Naive B cell (primary cell): ENCODE data around the gene AGBL5. TPM values are rescaled to one million over a fixed set of nuclear protein-coding genes. Genes with fewer than 3 reads are reported as not detected.

ENCODE experiments used
- ATAC-seq, 2 donors: fragments of 150-1000 bp; cut with Tn5 transposase; 2 replicates each; pipeline ENCODE4 v1.10.0; 2021; ENCODE audit warnings: low read depth in 2 of 2, mild to moderate bottlenecking in 2 of 2, moderate library complexity in 2 of 2
- DNase-seq: peaks from one replicate; pipeline ENCODE4 v3.0.0; 2022
- H3K27ac Mint-ChIP-seq, 6 donors: one replicate each; pipeline ENCODE4 v1.8.0; 2020 to 2022; ENCODE audit warnings: mild to moderate bottlenecking in 6 of 6, mixed read lengths in 6 of 6, moderate library complexity in 5 of 6, inconsistent platforms in 2 of 6
- H3K27me3 Mint-ChIP-seq, 3 donors: one replicate each; pipeline ENCODE4 v1.8.0; 2021 to 2022; ENCODE audit warnings: mixed read lengths in 3 of 3, mild to moderate bottlenecking in 1 of 3
- H3K36me3 Mint-ChIP-seq, 2 donors: one replicate each; pipeline ENCODE4 v1.8.0; 2020 to 2022; ENCODE audit warnings: mixed read lengths in 2 of 2, inconsistent platforms in 1 of 2, mild to moderate bottlenecking in 1 of 2
- H3K4me1 Mint-ChIP-seq, 3 donors: one replicate each; pipeline ENCODE4 v1.8.0; 2020 to 2022; ENCODE audit warnings: mixed read lengths in 3 of 3, inconsistent platforms in 1 of 3, mild to moderate bottlenecking in 1 of 3, moderate library complexity in 1 of 3
- H3K4me3 Mint-ChIP-seq, 8 donors: one replicate each; pipeline ENCODE4 v1.8.0; 2020 to 2022; ENCODE audit warnings: mild to moderate bottlenecking in 8 of 8, mixed read lengths in 8 of 8, moderate library complexity in 8 of 8, inconsistent platforms in 2 of 8
- H3K9me3 Mint-ChIP-seq, 7 donors: one replicate each; pipeline ENCODE4 v1.8.0; 2020 to 2022; ENCODE audit warnings: mixed read lengths in 7 of 7, mild to moderate bottlenecking in 5 of 7, inconsistent platforms in 2 of 7, moderate library complexity in 1 of 7
- polyA plus RNA-seq, 6 donors: library from polyadenylated mRNA; unstranded; fragments of 300-500 nt; fragmentation: Illumina TruSeq; gene quantifications; one replicate each; pipeline ENCODE4 v1.2.3, GENCODE V29; 2021; ENCODE audit warnings: low read depth in 6 of 6

Gene AGBL5
- polyA plus RNA-seq, 6 donors from 2014 or later = 7.8 to 11.6 (median 10.1) TPM

- Mint-ChIP-seq H3K27ac (no peak overlapping the region), H3K36me3 (no peaks in the 10 kb centered on the region)
Measured at GRCh38 chr2:27079233-27080139, 28.0 kb downstream of the AGBL5 start.

GRCh38 chr2:27080140-27080469 lies 28.6 kb downstream of the AGBL5 start:
- H3K4me1 Mint-ChIP-seq = peaks cover 34 to 48% (median 42%) of the 10 kb centered on the region in 3 donors
- peak overlapping the region in 2 of 8 donors; percentile 37 to 50 for H3K4me3 Mint-ChIP-seq

More at GRCh38 chr2:27079233-27080139, 28.0 kb downstream of the AGBL5 start:
- H3K9me3 Mint-ChIP-seq = no peaks in the 10 kb centered on the region
- ATAC-seq (no peak), DNase-seq (no peak)
- H3K4me1 Mint-ChIP-seq = peaks cover 40 to 54% (median 49%) of the 10 kb centered on the region in 3 donors
- peaks cover 0 to 12% (median 0%) of the 10 kb centered on the region in 3 donors for H3K27me3 Mint-ChIP-seq
- H3K4me3 Mint-ChIP-seq = peak overlapping the region in 1 of 8 donors; percentile 37

GRCh38 chr2:27080603-27080936 lies 29.1 kb downstream of the AGBL5 start:
- Mint-ChIP-seq H3K27ac (peak overlapping the region in 2 of 6 donors; percentile 81 to 92), H3K4me3 (peak overlapping the region in 3 of 8 donors; percentile 54 to 86 (median 83)), H3K9me3 (no peaks in the 10 kb centered on the region), H3K4me1 (peaks cover 33 to 43% (median 38%) of the 10 kb centered on the region in 3 donors), H3K36me3 (no peaks in the 10 kb centered on the region), H3K27me3 (peaks cover 0 to 12% (median 0%) of the 10 kb centered on the region in 3 donors)
- ATAC-seq (no peak), DNase-seq (no peak)

More at GRCh38 chr2:27080140-27080469, 28.6 kb downstream of the AGBL5 start:
- Mint-ChIP-seq H3K9me3 (no peaks in the 10 kb centered on the region), H3K27ac (peak overlapping the region in 3 of 6 donors; percentile 69 to 78 (median 72)), H3K36me3 (no peaks in the 10 kb centered on the region), H3K27me3 (peaks cover 0 to 12% (median 0%) of the 10 kb centered on the region in 3 donors)
- ATAC-seq = no peak
- DNase-seq = no peak

GRCh38 chr2:27081984-27082772 lies 30.7 kb downstream of the AGBL5 start:
- Mint-ChIP-seq H3K9me3 (no peaks in the 10 kb centered on the region), H3K36me3 (no peaks in the 10 kb centered on the region), H3K27ac (peak overlapping the region in 2 of 6 donors; percentile 93 to 95), H3K4me3 (peak overlapping the region in 3 of 8 donors; percentile 83 to 86 (median 84)), H3K4me1 (peaks cover 25 to 42% (median 33%) of the 10 kb centered on the region in 3 donors), H3K27me3 (peaks cover 0 to 12% (median 0%) of the 10 kb centered on the region in 3 donors)
- no peak for DNase-seq
- ATAC-seq = no peak

GRCh38 chr2:27082773-27083409 lies 31.4 kb downstream of the AGBL5 start:
- no peak overlapping the region for H3K27ac Mint-ChIP-seq
- H3K4me3 Mint-ChIP-seq = peak overlapping the region in 1 of 8 donors; percentile 29
- peaks cover 0 to 12% (median 0%) of the 10 kb centered on the region in 3 donors for H3K27me3 Mint-ChIP-seq

GRCh38 chr2:27083410-27084296 lies 32.2 kb downstream of the AGBL5 start:
- DNase-seq (no peak), ATAC-seq (no peak)
- H3K27ac Mint-ChIP-seq = peak overlapping the region in 1 of 6 donors; percentile 67
- H3K36me3 Mint-ChIP-seq = no peaks in the 10 kb centered on the region
- H3K9me3 Mint-ChIP-seq = no peaks in the 10 kb centered on the region
- H3K27me3 Mint-ChIP-seq = peaks cover 0 to 8% (median 0%) of the 10 kb centered on the region in 3 donors
- peak overlapping the region in 2 of 8 donors; percentile 36 to 84 for H3K4me3 Mint-ChIP-seq
- peaks cover 23 to 30% (median 23%) of the 10 kb centered on the region in 3 donors for H3K4me1 Mint-ChIP-seq

More at GRCh38 chr2:27082773-27083409, 31.4 kb downstream of the AGBL5 start:
- Mint-ChIP-seq H3K36me3 (no peaks in the 10 kb centered on the region), H3K9me3 (no peaks in the 10 kb centered on the region), H3K4me1 (peaks cover 21 to 37% (median 27%) of the 10 kb centered on the region in 3 donors)
- no peak for DNase-seq
- no peak for ATAC-seq

GRCh38 chr2:27084297-27085061 lies 33.0 kb downstream of the AGBL5 start:
- no peaks in the 10 kb centered on the region for H3K36me3 Mint-ChIP-seq
- DNase-seq (no peak), ATAC-seq (no peak)
- peak overlapping the region in 7 of 8 donors; percentile 27 to 90 (median 81) for H3K4me3 Mint-ChIP-seq
- H3K27ac Mint-ChIP-seq = no peak overlapping the region
- H3K9me3 Mint-ChIP-seq = no peaks in the 10 kb centered on the region
- H3K4me1 Mint-ChIP-seq = peaks cover 22 to 30% (median 23%) of the 10 kb centered on the region in 3 donors
- H3K27me3 Mint-ChIP-seq = peaks cover 0 to 6% (median 0%) of the 10 kb centered on the region in 3 donors

GRCh38 chr2:27085062-27085672 lies 33.7 kb downstream of the AGBL5 start:
- Mint-ChIP-seq H3K9me3 (no peaks in the 10 kb centered on the region), H3K36me3 (no peaks in the 10 kb centered on the region), H3K27ac (peak overlapping the region in 4 of 6 donors; percentile 39 to 73 (median 65)), H3K27me3 (peaks cover 0 to under 1% (median 0%) of the 10 kb centered on the region in 3 donors), H3K4me1 (peaks cover 19 to 25% (median 23%) of the 10 kb centered on the region in 3 donors), H3K4me3 (peak overlapping the region; percentile 72 to 90 (median 82))
- ATAC-seq (no peak), DNase-seq (no peak)

- ATAC-seq (no peak), DNase-seq (no peak)
- peak overlapping the region; percentile 72 to 90 (median 82) for H3K4me3 Mint-ChIP-seq
- no peaks in the 10 kb centered on the region for H3K9me3 Mint-ChIP-seq
- peak overlapping the region in 4 of 6 donors; percentile 38 to 79 (median 56) for H3K27ac Mint-ChIP-seq
- peaks cover 18 to 23% (median 21%) of the 10 kb centered on the region in 3 donors for H3K4me1 Mint-ChIP-seq
- no peaks in the 10 kb centered on the region for H3K27me3 Mint-ChIP-seq
- no peaks in the 10 kb centered on the region for H3K36me3 Mint-ChIP-seq
Measured at GRCh38 chr2:27085673-27086089, 34.2 kb downstream of the AGBL5 start.

GRCh38 chr2:27086090-27086723 lies 34.7 kb downstream of the AGBL5 start:
- H3K36me3 Mint-ChIP-seq = no peaks in the 10 kb centered on the region
- peak overlapping the region; percentile 67 to 92 (median 84) for H3K27ac Mint-ChIP-seq
- peaks cover 12 to 18% (median 16%) of the 10 kb centered on the region in 3 donors for H3K4me1 Mint-ChIP-seq
- DNase-seq (peak; percentile 99), ATAC-seq (peak; percentile 91 to 92)
- no peaks in the 10 kb centered on the region for H3K9me3 Mint-ChIP-seq
- H3K4me3 Mint-ChIP-seq = peak overlapping the region; percentile 81 to 92 (median 87)
- no peaks in the 10 kb centered on the region for H3K27me3 Mint-ChIP-seq
